Stomach (tissue), 9 donors: ENCODE measurements around the gene NAT9. TPM values are rescaled to one million over a fixed set of nuclear protein-coding genes. Genes with fewer than 3 reads are reported as not detected.

ENCODE experiments used
- DNase-seq, 2 donors: peaks; one replicate each; pipeline versions ENCODE4 v3.0.0 to v3.0.0-alpha.2; 2013 to 2019
- H3K27ac ChIP-seq, 5 donors: fragments of 200-600 bp in 4 of 5; sonication (generic) in 4 of 5; one replicate each; pipeline ENCODE4 v1.5.1; 2013 to 2019; ENCODE audit warnings: mild to moderate bottlenecking in 1 of 5, moderate library complexity in 1 of 5
- H3K27me3 ChIP-seq, 3 donors: fragments of 200-600 bp; sonication (generic); one replicate each; pipeline ENCODE4 v1.5.1; 2017 to 2019; ENCODE audit warnings: mixed run types in 1 of 3
- H3K36me3 ChIP-seq, 4 donors: fragments of 200-600 bp; sonication (generic); 1 replicate in 3 of 4; 2 replicates in 1 of 4; pipeline ENCODE4 v1.5.1; 2016 to 2019
- H3K4me1 ChIP-seq, 4 donors: fragments of 200-600 bp; sonication (generic); one replicate each; pipeline ENCODE4 v1.5.1; 2016 to 2019
- H3K4me3 ChIP-seq, 4 donors: fragments of 200-600 bp; sonication (generic) in 3 of 4; one replicate each; pipeline ENCODE4 v1.5.1; 2016 to 2019; ENCODE audit warnings: mild to moderate bottlenecking in 1 of 4
- H3K9me3 ChIP-seq, 4 donors: fragments of 200-600 bp; sonication (generic); one replicate each; pipeline ENCODE4 v1.5.1; 2016 to 2019
- CTCF ChIP-seq, 7 experiments: fragments of 450-650 bp in 4 of 7; fragments of 200-600 bp in 3 of 7; sonication (generic) in 3 of 7; IDR thresholded peaks; one replicate each; pipeline ENCODE4 v1.5.1; 2016 to 2019; ENCODE audit warnings: antibody characterized with exemption in 7 of 7, control low read depth in 2 of 7, mild to moderate bottlenecking in 1 of 7
- EP300 ChIP-seq: sonication (generic); formaldehyde crosslinking; IDR thresholded peaks from one replicate; pipeline ENCODE4 v1.6.1; 2017; ENCODE audit warnings: antibody characterized with exemption
- POLR2A ChIP-seq, 4 donors: fragments of 450-650 bp; IDR thresholded peaks; one replicate each; pipeline ENCODE4 v1.6.1; 2016; ENCODE audit warnings: antibody characterized with exemption in 4 of 4, control low read depth in 2 of 4, mild to moderate bottlenecking in 1 of 4, moderate library complexity in 1 of 4
- POLR2AphosphoS5 ChIP-seq, 3 donors: sonication (generic); formaldehyde crosslinking; IDR thresholded peaks; one replicate each; pipeline ENCODE4 v1.6.1; 2016; ENCODE audit warnings: antibody characterized with exemption in 3 of 3
- WGBS, 5 donors: extraction: QIAGEN DNeasy Blood & Tissue Kit in 3 of 5; methylation state at CpG; one replicate each; pipeline versions ENCODE4 v1.1.5 to v1.1.7; 2013 to 2018; 5-methylcytosine and 5-hydroxymethylcytosine counted together
- intact Hi-C: fragments of 100-400 bp; cut with DNase I; formaldehyde crosslinking; loops from one replicate; pipeline ENCODE4 v1.15.1; 2023; ENCODE audit warnings: low total_unique reads
- polyA plus RNA-seq, 3 donors: library from polyadenylated mRNA; stranded (reverse); fragments of 200-250 nt; gene quantifications; one replicate each; pipeline ENCODE4 v1.2.3, GENCODE V29; 2013
- total RNA-seq, 5 donors: library from RNA; depleted of rRNA; stranded (reverse); fragments of >200 nt; gene quantifications; one replicate each; pipeline versions ENCODE4 v1.1.0 to v1.2.3, GENCODE V29; 2014 to 2016
- donor health status: healthy with polysubstance abuse.
- donor health status: Bipolar disorder and iron deficiency.
- donor health status: healthy.

Gene NAT9
- total and polyA plus RNA-seq, 8 donors, result 14.5 to 33.5 (median 21.9) TPM

GRCh38 chr17:74750039-74750326 is 26.2 kb downstream of the NAT9 start:
- no peak for DNase-seq
- intact Hi-C loops, result no loop called here
- TF ChIP-seq EP300, result no peak
- TF ChIP-seq POLR2AphosphoS5 (IDR thresholded peaks at IDR 0.05), result no peak
- TF ChIP-seq POLR2A (IDR thresholded peaks at IDR 0.05), result no peak
- no peak for TF ChIP-seq CTCF (IDR thresholded peaks at IDR 0.05)
- Histone ChIP-seq H3K4me3 (peak overlapping the region; percentile 84 to 93 (median 87)), H3K27me3 (no peaks in the 10 kb centered on the region), H3K4me1 (peaks cover 28 to 78% (median 73%) of the 10 kb centered on the region in 4 donors), H3K36me3 (peaks cover 0 to 2% (median 0%) of the 10 kb centered on the region in 4 donors), H3K27ac (peak overlapping the region; percentile 87 to 95 (median 92)), H3K9me3 (no peaks in the 10 kb centered on the region)
- 15 to 43% (median 40%) methylated on average over 4 to 6 of the region's 6 CpGs for WGBS, 5 donors

GRCh38 chr17:74749279-74750038 is 26.7 kb downstream of the NAT9 start:
- peaks cover 30 to 82% (median 77%) of the 10 kb centered on the region in 4 donors for H3K4me1 ChIP-seq

GRCh38 chr17:74748529-74749278 is 27.4 kb downstream of the NAT9 start, which contains the start of gene NHERF1:
Gene NHERF1 (plus strand): TSS chr17:74748628. CDS start chr17:74748847, 219 bp downstream.
- WGBS, 5 donors, result 0 to 1% (median 0%) methylated on average over 31 to 90 of the region's 90 CpGs
- Histone ChIP-seq H3K36me3 (no peaks in the 10 kb centered on the region), H3K4me3 (peak within 1 kb of the TSS; percentile 84 to 93 (median 87)), H3K27ac (peak within 1 kb of the TSS; percentile 87 to 95 (median 92)), H3K4me1 (peaks cover 32 to 85% (median 80%) of the 10 kb centered on the region in 4 donors), H3K9me3 (no peaks in the 10 kb centered on the region), H3K27me3 (no peaks in the 10 kb centered on the region)
- TF ChIP-seq POLR2AphosphoS5 (IDR thresholded peaks at IDR 0.05), result peak; percentile 82 to 99 (median 98)
- TF ChIP-seq CTCF (IDR thresholded peaks at IDR 0.05), result peak in 2 of 7 experiments; percentile 5 to 23
- TF ChIP-seq EP300, result no peak
- peak in 2 of 4 donors; percentile 38 to 95 for TF ChIP-seq POLR2A (IDR thresholded peaks at IDR 0.05)
- intact Hi-C loops, result no loop called here
- peak; percentile 97 for DNase-seq

More at GRCh38 chr17:74749279-74750038, 26.7 kb downstream of the NAT9 start:
- Histone ChIP-seq H3K27me3 (no peaks in the 10 kb centered on the region), H3K36me3 (no peaks in the 10 kb centered on the region), H3K4me3 (peak overlapping the region; percentile 84 to 93 (median 87)), H3K9me3 (no peaks in the 10 kb centered on the region), H3K27ac (peak overlapping the region; percentile 87 to 95 (median 92))
- intact Hi-C loops, result no loop called here
- 0 to 5% (median 1%) methylated on average over 28 to 46 of the region's 46 CpGs for WGBS, 5 donors
- peak in 1 of 2 donors; percentile 66 for DNase-seq
- no peak for TF ChIP-seq POLR2A (IDR thresholded peaks at IDR 0.05)
- no peak for TF ChIP-seq CTCF (IDR thresholded peaks at IDR 0.05)
- TF ChIP-seq EP300, result no peak
- TF ChIP-seq POLR2AphosphoS5 (IDR thresholded peaks at IDR 0.05), result no peak

- peaks cover 32 to 85% (median 79%) of the 10 kb centered on the region in 4 donors for H3K4me1 ChIP-seq
- intact Hi-C loops, result no loop called here
- TF ChIP-seq POLR2AphosphoS5 (IDR thresholded peaks at IDR 0.05) (no peak), EP300 (no peak), CTCF (IDR thresholded peaks at IDR 0.05) (peak in 2 of 7 experiments; percentile 11 to 29)
- no peaks in the 10 kb centered on the region for H3K36me3 ChIP-seq
- H3K27ac ChIP-seq, result peak overlapping the region; percentile 87 to 94 (median 91)
- H3K9me3 ChIP-seq, result no peaks in the 10 kb centered on the region
- no peaks in the 10 kb centered on the region for H3K27me3 ChIP-seq
- H3K4me3 ChIP-seq, result peak overlapping the region; percentile 84 to 93 (median 87)
- 0 to 1% (median 0%) methylated on average over 5 to 34 of the region's 34 CpGs for WGBS, 5 donors
- no peak for DNase-seq
Measured at GRCh38 chr17:74748279-74748528, 27.9 kb downstream of the NAT9 start.
